NK-92 treated with Interleukin-12 subunit alpha and Interleukin-12 subunit beta, amount 100 ng/mL, for 24 hours (cell line): ENCODE measurements around the gene DYDC1.
"Not testable (repeated sequence)": the region's sequence is repeated elsewhere in the genome, so short reads cannot be mapped to it uniquely, and the experiment has no call there.

ENCODE experiments used
- DNase-seq: peaks from one replicate; lab custom pipeline; 2025; lab: John Stamatoyannopoulos, UW

The DYDC1 gene

GRCh38 chr10:80344276-80344675 is 12.3 kb downstream of the DYDC1 start:
- DNase-seq: no peak

GRCh38 chr10:80333983-80334382 is 22.6 kb downstream of the DYDC1 start:
- DNase-seq: no peak

GRCh38 chr10:80324891-80325364 is 31.6 kb downstream of the DYDC1 start:
- no peak for DNase-seq

GRCh38 chr10:80324086-80324485 is 32.5 kb downstream of the DYDC1 start:
- no peak for DNase-seq

- no peak for DNase-seq
Measured at GRCh38 chr10:80323311-80323710, 33.2 kb downstream of the DYDC1 start.

- no peak for DNase-seq
Measured at GRCh38 chr10:80322711-80323110, 33.8 kb downstream of the DYDC1 start.

- DNase-seq: no peak
Measured at GRCh38 chr10:80322158-80322557, 34.4 kb downstream of the DYDC1 start.

GRCh38 chr10:80321183-80321582 is 35.4 kb downstream of the DYDC1 start:
- no peak for DNase-seq

- no peak for DNase-seq
Measured at GRCh38 chr10:80320377-80320776, 36.2 kb downstream of the DYDC1 start.

- no peak for DNase-seq
Measured at GRCh38 chr10:80319725-80320290, 36.7 kb downstream of the DYDC1 start.

- DNase-seq: no peak
Measured at GRCh38 chr10:80319318-80319717, 37.2 kb downstream of the DYDC1 start.

- DNase-seq: no peak
Measured at GRCh38 chr10:80318742-80319141, 37.8 kb downstream of the DYDC1 start.

- DNase-seq: no peak
Measured at GRCh38 chr10:80315391-80315790, 41.2 kb downstream of the DYDC1 start.

GRCh38 chr10:80313523-80313922 is 43.0 kb downstream of the DYDC1 start:
- DNase-seq: no peak

- DNase-seq: not testable (repeated sequence)
Measured at GRCh38 chr10:80305989-80306388, 50.6 kb downstream of the DYDC1 start.

- DNase-seq: no peak
Measured at GRCh38 chr10:80296942-80297341, 59.6 kb downstream of the DYDC1 start.

GRCh38 chr10:80292607-80293239 is 63.8 kb downstream of the DYDC1 start:
- DNase-seq: no peak

- DNase-seq: no peak
Measured at GRCh38 chr10:80290474-80291220, 65.9 kb downstream of the DYDC1 start.

- DNase-seq: no peak
Measured at GRCh38 chr10:80289451-80290287, 66.9 kb downstream of the DYDC1 start, which contains the start of gene MAT1A. Gene MAT1A (minus strand): TSS chr10:80289658. CDS start chr10:80289423, 235 bp downstream.

- no peak for DNase-seq
Measured at GRCh38 chr10:80288849-80289248, 67.7 kb downstream of the DYDC1 start.
